Muscle layer of duodenum (tissue), 2 donors: Measurements from ENCODE around the gene VPS45.
"Not testable (repeated sequence)": the region's sequence is repeated elsewhere in the genome, so short reads cannot be mapped to it uniquely, and the experiment has no call there.

Experiments
- H3K27ac ChIP-seq: one replicate; pipeline ENCODE4 v1.7.0; 2013; ENCODE audit warnings: mild to moderate bottlenecking, low read length
- H3K27me3 ChIP-seq: one replicate; pipeline ENCODE4 v1.7.0; 2013; ENCODE audit warnings: low read depth, mild to moderate bottlenecking, control low read depth, low read length
- H3K36me3 ChIP-seq, 2 donors: one replicate each; pipeline ENCODE4 v1.7.0; 2013; ENCODE audit warnings: low read length in 2 of 2, control low read depth in 1 of 2, mild to moderate bottlenecking in 1 of 2; ENCODE audit not compliant: insufficient read depth in 2 of 2, control insufficient read depth in 1 of 2
- H3K4me1 ChIP-seq, 2 donors: one replicate each; pipeline ENCODE4 v1.7.0; 2013; ENCODE audit warnings: low read length in 2 of 2, mild to moderate bottlenecking in 2 of 2, control low read depth in 1 of 2, moderate library complexity in 1 of 2; ENCODE audit not compliant: insufficient read depth in 2 of 2, control insufficient read depth in 1 of 2
- H3K4me3 ChIP-seq, 2 donors: one replicate each; pipeline ENCODE4 v1.7.0; 2013; ENCODE audit warnings: low read length in 2 of 2, low read depth in 1 of 2, mild to moderate bottlenecking in 1 of 2
- H3K9me3 ChIP-seq, 2 donors: one replicate each; pipeline ENCODE4 v1.7.0; 2013; ENCODE audit warnings: low read length in 2 of 2, control low read depth in 1 of 2, mild to moderate bottlenecking in 1 of 2; ENCODE audit not compliant: control insufficient read depth in 1 of 2
- donor health status: healthy.

VPS45 gene

DNA sequence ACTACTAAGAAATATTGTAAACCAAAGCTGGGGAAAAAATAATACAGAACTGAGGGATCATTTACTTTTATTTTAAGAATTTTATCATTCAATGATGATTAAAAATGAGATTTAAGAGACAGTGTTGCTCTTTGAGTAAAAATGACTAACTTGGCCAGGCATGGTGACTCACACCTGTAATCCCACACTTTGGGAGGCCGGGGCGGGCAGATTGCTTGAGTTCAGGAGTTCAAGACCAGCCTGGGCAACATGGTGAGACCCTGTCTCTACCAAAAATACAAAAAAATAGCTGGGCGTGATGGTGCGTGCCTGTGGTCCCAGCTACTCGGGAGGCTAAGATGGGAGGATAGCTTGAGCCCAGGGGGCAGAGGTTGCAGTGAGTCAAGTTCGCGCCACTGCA, 60.3 kb downstream of the VPS45 start:
- Histone ChIP-seq H3K4me1 (no peaks in the 10 kb centered on the region), H3K4me3 (no peak overlapping the region), H3K27ac (no peak overlapping the region), H3K9me3 (no peaks in the 10 kb centered on the region), H3K27me3 (no peaks in the 10 kb centered on the region), H3K36me3 (peaks cover 0 to 7% of the 10 kb centered on the region in 2 donors)

GRCh38 chr1:150132372-150132771, 64.8 kb downstream of the VPS45 start:
- Histone ChIP-seq H3K36me3 (peaks cover 0 to 3% of the 10 kb centered on the region in 2 donors), H3K4me3 (no peak overlapping the region), H3K27ac (no peak overlapping the region), H3K4me1 (no peaks in the 10 kb centered on the region), H3K27me3 (no peaks in the 10 kb centered on the region), H3K9me3 (no peaks in the 10 kb centered on the region)

GRCh38 chr1:150134537-150134936, 67.0 kb downstream of the VPS45 start:
- Histone ChIP-seq H3K9me3 (no peaks in the 10 kb centered on the region), H3K4me3 (no peak overlapping the region), H3K27ac (no peak overlapping the region), H3K27me3 (no peaks in the 10 kb centered on the region), H3K36me3 (peaks cover 0 to 6% of the 10 kb centered on the region in 2 donors), H3K4me1 (no peaks in the 10 kb centered on the region)

- H3K27ac ChIP-seq, H3K4me3 ChIP-seq, H3K4me1 ChIP-seq, H3K36me3 ChIP-seq, H3K27me3 ChIP-seq, H3K9me3 ChIP-seq: not testable (repeated sequence)
Measured at GRCh38 chr1:150135400-150135799, 67.8 kb downstream of the VPS45 start.

DNA sequence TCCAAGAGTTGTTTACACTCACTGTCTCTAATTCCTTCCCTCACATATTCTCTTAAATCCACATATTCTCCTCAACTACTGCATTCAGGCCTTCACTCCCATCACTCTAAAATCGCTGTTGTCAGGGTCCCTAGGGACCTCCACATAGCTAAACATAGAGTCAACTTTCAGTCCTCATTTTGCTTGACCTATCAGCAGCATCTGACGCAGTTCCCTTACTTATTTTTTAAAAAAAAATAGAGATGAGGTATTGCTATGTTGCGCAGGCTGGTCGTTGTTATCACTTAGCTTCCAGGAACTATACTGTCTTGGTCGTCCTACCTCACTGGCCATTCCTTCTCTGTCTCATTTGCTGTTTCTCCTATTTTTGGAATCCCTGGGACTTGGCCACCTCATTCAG, 70.5 kb downstream of the VPS45 start:
- H3K27me3 ChIP-seq = no peaks in the 10 kb centered on the region
- H3K9me3 ChIP-seq = no peaks in the 10 kb centered on the region
- H3K27ac ChIP-seq = no peak overlapping the region
- peaks cover 0 to 6% of the 10 kb centered on the region in 2 donors for H3K36me3 ChIP-seq
- H3K4me1 ChIP-seq = peaks cover 0 to 11% of the 10 kb centered on the region in 2 donors
- no peak overlapping the region for H3K4me3 ChIP-seq

DNA sequence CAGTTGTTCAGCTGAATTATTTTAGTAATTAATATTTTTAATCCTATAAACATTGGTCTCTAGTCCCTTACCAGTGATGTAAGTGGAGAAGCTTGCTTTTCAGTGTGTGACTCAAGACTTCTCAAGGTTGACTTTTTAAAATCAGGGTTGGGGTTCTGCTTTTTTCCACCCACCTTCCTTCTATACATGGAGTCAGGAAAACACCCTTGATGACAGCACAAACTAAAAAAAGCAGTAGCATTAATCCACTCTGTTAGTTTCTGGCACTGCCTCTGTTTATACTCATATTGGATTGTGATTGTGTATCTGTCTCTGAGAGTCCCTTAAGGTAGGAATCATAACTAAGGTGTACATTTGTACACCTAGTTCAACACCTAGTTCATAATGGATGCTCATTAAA, 73.9 kb downstream of the VPS45 start:
- Histone ChIP-seq H3K4me3 (no peak overlapping the region), H3K27me3 (no peaks in the 10 kb centered on the region), H3K9me3 (no peaks in the 10 kb centered on the region), H3K36me3 (peaks cover 0 to 3% of the 10 kb centered on the region in 2 donors), H3K4me1 (peaks cover 0 to 11% of the 10 kb centered on the region in 2 donors), H3K27ac (no peak overlapping the region)

GRCh38 chr1:150142083-150142482, 74.5 kb downstream of the VPS45 start:
- Histone ChIP-seq H3K27me3 (no peaks in the 10 kb centered on the region), H3K36me3 (peaks cover 0 to 3% of the 10 kb centered on the region in 2 donors), H3K4me3 (no peak overlapping the region), H3K27ac (no peak overlapping the region), H3K9me3 (no peaks in the 10 kb centered on the region), H3K4me1 (peaks cover 0 to 11% of the 10 kb centered on the region in 2 donors)

- Histone ChIP-seq H3K36me3 (no peaks in the 10 kb centered on the region), H3K27me3 (no peaks in the 10 kb centered on the region), H3K4me3 (no peak overlapping the region), H3K9me3 (no peaks in the 10 kb centered on the region), H3K27ac (no peak overlapping the region), H3K4me1 (peaks cover 0 to 17% of the 10 kb centered on the region in 2 donors)
Measured at GRCh38 chr1:150144606-150145005, 77.0 kb downstream of the VPS45 start.

- not testable (repeated sequence) for H3K4me3 ChIP-seq, H3K27me3 ChIP-seq, H3K9me3 ChIP-seq, H3K27ac ChIP-seq, H3K36me3 ChIP-seq
- H3K4me1 ChIP-seq = peaks cover 0 to 17% of the 10 kb centered on the region in 2 donors
Measured at GRCh38 chr1:150146016-150146415, 78.4 kb downstream of the VPS45 start.

GRCh38 chr1:150146849-150147542, 79.4 kb downstream of the VPS45 start:
- Histone ChIP-seq H3K36me3 (no peaks in the 10 kb centered on the region), H3K4me1 (peaks cover 0 to 10% of the 10 kb centered on the region in 2 donors), H3K27me3 (no peaks in the 10 kb centered on the region), H3K9me3 (no peaks in the 10 kb centered on the region), H3K27ac (no peak overlapping the region), H3K4me3 (no peak overlapping the region)

- Histone ChIP-seq H3K9me3 (no peaks in the 10 kb centered on the region), H3K36me3 (peaks cover 0 to 5% of the 10 kb centered on the region in 2 donors), H3K4me3 (peak overlapping the region; percentile 70 to 83), H3K27ac (peak overlapping the region; percentile 93), H3K27me3 (no peaks in the 10 kb centered on the region), H3K4me1 (peaks cover 6 to 13% of the 10 kb centered on the region in 2 donors)
Measured at GRCh38 chr1:150148837-150149270, 81.3 kb downstream of the VPS45 start.
